Gastroesophageal sphincter (tissue), 4 donors: ENCODE results near the gene RNF213. TPM values are rescaled to one million over a fixed set of nuclear protein-coding genes. Genes with fewer than 3 reads are reported as not detected.

Experiments used
- ATAC-seq: fragments of 150-250 bp; one replicate; pipeline ENCODE4 v1.9.1; 2016; ENCODE audit warnings: mild to moderate bottlenecking, moderate library complexity
- H3K27ac ChIP-seq, 4 donors: fragments of 200-600 bp; sonication (generic) in 3 of 4; 1 replicate in 3 of 4; 2 replicates in 1 of 4; pipeline ENCODE4 v1.5.1; 2016 to 2019
- H3K27me3 ChIP-seq: fragments of 200-600 bp; sonication (generic); one replicate; pipeline ENCODE4 v1.5.1; 2019
- H3K36me3 ChIP-seq, 2 donors: fragments of 200-600 bp; sonication (generic); one replicate each; pipeline ENCODE4 v1.5.1; 2019; ENCODE audit warnings: control low read depth in 1 of 2
- H3K4me1 ChIP-seq, 3 donors: fragments of 200-600 bp; sonication (generic); 1 replicate in 2 of 3; 2 replicates in 1 of 3; pipeline ENCODE4 v1.5.1; 2016 to 2019; ENCODE audit warnings: control low read depth in 2 of 3
- H3K4me3 ChIP-seq, 2 donors: fragments of 200-600 bp; sonication (generic); one replicate each; pipeline ENCODE4 v1.5.1; 2019; ENCODE audit warnings: mild to moderate bottlenecking in 1 of 2, moderate library complexity in 1 of 2
- H3K9me3 ChIP-seq, 3 donors: fragments of 200-600 bp; sonication (generic); one replicate each; pipeline ENCODE4 v1.5.1; 2017 to 2019; ENCODE audit warnings: control low read depth in 2 of 3
- EP300 ChIP-seq: sonication (generic); formaldehyde crosslinking; IDR thresholded peaks from one replicate; pipeline ENCODE4 v1.6.1; 2017; ENCODE audit warnings: antibody characterized with exemption, mild to moderate bottlenecking
- POLR2A ChIP-seq, 2 donors: fragments of 450-650 bp; IDR thresholded peaks; one replicate each; pipeline ENCODE4 v1.6.1; 2017; ENCODE audit warnings: antibody characterized with exemption in 2 of 2, mild to moderate bottlenecking in 2 of 2, moderate library complexity in 1 of 2
- POLR2AphosphoS5 ChIP-seq: sonication (generic); formaldehyde crosslinking; IDR thresholded peaks from one replicate; pipeline ENCODE4 v1.6.1; 2017; ENCODE audit warnings: antibody characterized with exemption
- WGBS, 2 donors: methylation state at CpG; one replicate each; pipeline ENCODE4 v1.1.5; 2018; ENCODE audit warnings: low coverage in 1 of 2; 5-methylcytosine and 5-hydroxymethylcytosine counted together
- total RNA-seq, 4 donors: library from RNA; depleted of rRNA; stranded (reverse); fragments of >200 nt; gene quantifications; one replicate each; pipeline ENCODE4 v1.1.0, GENCODE V29; 2016
- TF ChIP-seq, protein P1 (sequence below), 4 experiments: fragments of 200-600 bp in 2 of 4; fragments of 450-650 bp in 2 of 4; sonication (generic) in 1 of 4; IDR thresholded peaks; one replicate each; pipeline ENCODE4 v1.5.1; 2017 to 2019; ENCODE audit warnings: antibody characterized with exemption in 4 of 4, mild to moderate bottlenecking in 2 of 4, moderate library complexity in 2 of 4

The RNF213 gene
- total RNA-seq, result 10 to 100 TPM; 59.2 to 87.6 (median 67.8) TPM

DNA sequence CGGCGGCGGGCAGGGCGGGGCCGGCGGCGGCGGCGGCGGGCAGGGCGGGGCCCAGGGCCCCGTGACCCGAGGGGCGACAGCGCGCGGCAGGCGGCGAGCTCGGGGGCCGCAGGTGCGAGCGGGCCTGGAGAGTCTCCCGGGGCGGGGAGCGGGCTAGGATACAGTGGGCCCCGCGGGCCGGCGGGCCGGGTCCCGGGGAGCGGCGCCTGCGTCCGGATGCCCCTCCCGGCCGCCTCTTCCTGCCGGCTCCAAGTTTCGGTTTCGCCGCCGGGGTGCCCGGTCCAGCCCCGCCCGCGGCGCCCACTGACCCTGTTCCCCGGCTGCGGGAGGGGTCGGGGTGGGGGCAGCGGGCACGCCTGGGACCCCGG, at the start of gene RNF213:
RNF213 (plus strand) TSS at position 62 of the 368 bp plus-strand sequence. CDS start 2,830 bp downstream, outside the sequence.
- Histone ChIP-seq H3K4me1 (peaks cover 2 to 50% (median 26%) of the 10 kb centered on the region in 3 donors), H3K9me3 (no peaks in the 10 kb centered on the region), H3K4me3 (peak within 1 kb of the TSS; percentile 97 to 99), H3K36me3 (peaks cover 0 to 19% of the 10 kb centered on the region in 2 donors), H3K27ac (peak within 1 kb of the TSS; percentile 96 to 99 (median 98)), H3K27me3 (no peaks in the 10 kb centered on the region)
- TF ChIP-seq POLR2A (IDR thresholded peaks at IDR 0.05) (peak; percentile 80 to 85), POLR2AphosphoS5 (no peak)
- TF ChIP-seq, protein P1, sequence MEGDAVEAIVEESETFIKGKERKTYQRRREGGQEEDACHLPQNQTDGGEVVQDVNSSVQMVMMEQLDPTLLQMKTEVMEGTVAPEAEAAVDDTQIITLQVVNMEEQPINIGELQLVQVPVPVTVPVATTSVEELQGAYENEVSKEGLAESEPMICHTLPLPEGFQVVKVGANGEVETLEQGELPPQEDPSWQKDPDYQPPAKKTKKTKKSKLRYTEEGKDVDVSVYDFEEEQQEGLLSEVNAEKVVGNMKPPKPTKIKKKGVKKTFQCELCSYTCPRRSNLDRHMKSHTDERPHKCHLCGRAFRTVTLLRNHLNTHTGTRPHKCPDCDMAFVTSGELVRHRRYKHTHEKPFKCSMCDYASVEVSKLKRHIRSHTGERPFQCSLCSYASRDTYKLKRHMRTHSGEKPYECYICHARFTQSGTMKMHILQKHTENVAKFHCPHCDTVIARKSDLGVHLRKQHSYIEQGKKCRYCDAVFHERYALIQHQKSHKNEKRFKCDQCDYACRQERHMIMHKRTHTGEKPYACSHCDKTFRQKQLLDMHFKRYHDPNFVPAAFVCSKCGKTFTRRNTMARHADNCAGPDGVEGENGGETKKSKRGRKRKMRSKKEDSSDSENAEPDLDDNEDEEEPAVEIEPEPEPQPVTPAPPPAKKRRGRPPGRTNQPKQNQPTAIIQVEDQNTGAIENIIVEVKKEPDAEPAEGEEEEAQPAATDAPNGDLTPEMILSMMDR (IDR thresholded peaks at IDR 0.05), result peak in 2 of 4 experiments; percentile 5 to 18
- peak; percentile 61 for ATAC-seq
- WGBS, 2 donors, result no CpG with 5 or more reads among the region's 54 CpGs

DNA sequence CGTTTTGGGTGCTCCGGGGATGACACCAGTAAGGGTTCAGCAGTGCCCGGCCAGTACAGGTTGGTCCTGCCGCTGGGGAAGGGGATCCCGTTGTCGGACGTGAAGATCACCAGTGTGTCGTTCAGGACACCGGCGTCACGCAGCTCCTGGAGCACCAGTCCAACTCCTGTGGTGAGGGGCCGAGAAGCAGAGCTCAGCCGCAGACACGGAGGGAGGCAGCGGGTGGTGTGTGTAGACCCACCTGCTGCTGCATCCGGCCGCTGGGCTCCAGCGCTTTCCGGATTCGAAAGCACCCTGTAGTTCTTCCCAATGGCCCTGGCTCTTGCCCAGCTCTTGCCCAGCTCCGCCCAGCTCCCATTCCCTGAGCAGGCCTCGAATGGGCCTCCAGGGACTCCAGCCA, 48.5 kb upstream of the RNF213 start:
- TF ChIP-seq, protein P1 (IDR thresholded peaks at IDR 0.05), result no peak
- no peak for TF ChIP-seq EP300
- TF ChIP-seq POLR2AphosphoS5, result no peak
- no peak for TF ChIP-seq POLR2A (IDR thresholded peaks at IDR 0.05)
- H3K27ac ChIP-seq, result no peak overlapping the region
- 80 to 93% methylated on average over 1 to 8 of the region's 22 CpGs for WGBS, 2 donors
- ATAC-seq, result no peak
- peaks cover 0 to 94% of the 10 kb centered on the region in 2 donors for H3K36me3 ChIP-seq
- H3K27me3 ChIP-seq, result no peaks in the 10 kb centered on the region
- H3K4me3 ChIP-seq, result no peak overlapping the region
- H3K9me3 ChIP-seq, result no peaks in the 10 kb centered on the region
- H3K4me1 ChIP-seq, result no peaks in the 10 kb centered on the region

DNA sequence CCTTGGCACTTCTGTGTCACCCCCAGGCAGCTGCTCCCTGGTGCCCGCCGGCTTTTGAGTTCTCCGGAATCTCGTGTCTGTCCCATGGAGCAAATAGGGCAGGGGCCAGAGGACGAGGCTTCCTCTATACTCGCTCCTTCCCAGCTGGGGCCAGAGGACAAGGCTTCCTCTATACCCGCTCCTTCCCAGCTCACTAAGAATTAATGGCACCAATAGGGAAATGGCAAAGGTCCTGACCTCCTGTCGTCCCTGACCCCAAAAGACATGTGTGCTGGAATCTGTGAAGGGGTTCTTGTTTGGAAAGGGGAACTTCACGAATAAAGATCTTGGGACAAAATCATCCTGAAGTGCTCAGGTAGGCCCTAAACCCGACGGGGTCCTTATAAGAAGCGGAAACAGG, 48.1 kb upstream of the RNF213 start:
- no peak for ATAC-seq
- TF ChIP-seq POLR2A (IDR thresholded peaks at IDR 0.05) (no peak), EP300 (no peak), POLR2AphosphoS5 (no peak)
- TF ChIP-seq, protein P1 (IDR thresholded peaks at IDR 0.05), result no peak
- H3K36me3 ChIP-seq, result peaks cover 0 to 98% of the 10 kb centered on the region in 2 donors

GRCh38 chr17:80212962-80213642, 47.5 kb upstream of the RNF213 start:
- Histone ChIP-seq H3K36me3 (peaks cover 0 to 100% of the 10 kb centered on the region in 2 donors), H3K27me3 (no peaks in the 10 kb centered on the region), H3K9me3 (no peaks in the 10 kb centered on the region), H3K27ac (no peak overlapping the region), H3K4me3 (no peak overlapping the region), H3K4me1 (peaks cover 0 to 4% (median 0%) of the 10 kb centered on the region in 3 donors)
- WGBS, 2 donors, result 81 to 94% methylated on average over 6 to 13 of the region's 19 CpGs
- no peak for TF ChIP-seq POLR2AphosphoS5
- TF ChIP-seq, protein P1 (IDR thresholded peaks at IDR 0.05), result no peak
- no peak for TF ChIP-seq EP300
- no peak for TF ChIP-seq POLR2A (IDR thresholded peaks at IDR 0.05)
- ATAC-seq, result no peak

More for the DNA sequence above, 48.1 kb upstream of the RNF213 start:
- H3K27me3 ChIP-seq, result no peaks in the 10 kb centered on the region
- WGBS, 2 donors, result 82 to 89% methylated on average over 3 to 4 of the region's 12 CpGs
- H3K27ac ChIP-seq, result no peak overlapping the region
- H3K4me3 ChIP-seq, result no peak overlapping the region
- no peaks in the 10 kb centered on the region for H3K4me1 ChIP-seq
- H3K9me3 ChIP-seq, result no peaks in the 10 kb centered on the region

DNA sequence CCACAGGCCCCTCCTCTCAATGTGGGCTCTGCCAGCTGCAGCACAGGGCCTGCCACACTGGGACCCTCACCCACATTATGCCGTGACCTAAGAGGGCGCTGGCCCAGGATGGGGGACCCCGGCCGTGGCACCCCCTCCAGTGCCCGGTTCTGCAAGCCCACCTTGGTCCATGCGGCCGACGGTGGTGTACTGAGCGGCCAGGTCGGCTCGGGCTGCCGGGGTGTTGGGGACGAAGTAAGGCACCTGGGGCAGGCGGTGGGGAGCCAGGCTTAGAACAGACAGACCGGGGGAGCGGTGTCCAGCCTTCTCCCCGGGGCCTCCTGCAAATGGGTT, 47.0 kb upstream of the RNF213 start:
- TF ChIP-seq POLR2A (IDR thresholded peaks at IDR 0.05) (no peak), EP300 (no peak), POLR2AphosphoS5 (no peak)
- TF ChIP-seq, protein P1 (IDR thresholded peaks at IDR 0.05), result no peak
- WGBS, 2 donors, result no CpG with 5 or more reads among the region's 17 CpGs
- Histone ChIP-seq H3K4me3 (no peak overlapping the region), H3K36me3 (peaks cover 0 to 95% of the 10 kb centered on the region in 2 donors), H3K27ac (no peak overlapping the region), H3K9me3 (no peaks in the 10 kb centered on the region), H3K4me1 (peaks cover 0 to 9% (median 0%) of the 10 kb centered on the region in 3 donors), H3K27me3 (no peaks in the 10 kb centered on the region)
- ATAC-seq, result no peak
